ENCODE measurements around the gene LRMDA.

GRCh38 chr10:75919913-75920312, 488.5 kb downstream of the LRMDA start:
- TF ChIP-seq CTCF (conservative IDR thresholded peaks at IDR 0.05; ENCODE audit: low read depth, low read length) (no peak), EZH2 (IDR thresholded peaks at IDR 0.05; ENCODE audit: low read length, unreplicated experiment) (no peak)
